ENCODE data around the gene RAB6D. TPM values are rescaled to one million over a fixed set of nuclear protein-coding genes. Genes with fewer than 3 reads are reported as not detected.

Gene RAB6D
- total and polyA plus RNA-seq, 2 donors (not counting 3 experiments of a cell fraction or from before 2014, with no cell fraction given) = 0.01 TPM; not detected in 1

DNA sequence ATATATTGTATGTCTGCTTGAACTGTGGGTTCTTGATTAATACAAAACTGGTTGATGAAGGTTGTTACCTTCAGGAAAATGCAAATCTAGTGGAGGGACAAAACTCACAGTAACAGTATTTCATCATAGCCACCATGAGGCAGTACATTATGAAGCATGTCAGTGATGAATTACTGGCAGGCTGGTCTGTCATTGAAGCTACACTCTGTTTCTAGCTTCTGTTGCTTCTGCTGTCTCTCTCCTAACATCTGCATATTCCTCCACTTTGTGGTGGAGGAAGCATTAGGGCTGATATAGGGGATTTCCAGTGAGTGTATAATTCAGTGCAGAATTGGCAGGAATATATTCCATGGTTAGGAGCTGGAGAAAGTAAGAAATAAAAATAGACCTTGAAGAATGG lies 44.2 kb upstream of the RAB6D start:
- Histone ChIP-seq H3K79me2 (ENCODE audit: control insufficient read depth, insufficient read depth, low read length) (no peaks in the 10 kb centered on the region), H3K9ac (replicated peaks; ENCODE audit: extremely low read depth, insufficient read depth, low read length) (no peak overlapping the region), H3K9me1 (replicated peaks; ENCODE audit: control insufficient read depth, extremely low read depth, insufficient read depth, low read length) (no peaks in the 10 kb centered on the region), H2AFZ (ENCODE audit: low read depth, low read length) (no peak overlapping the region), H3K9me3 (replicated peaks; ENCODE audit: control insufficient read depth, insufficient read depth, low read length) (no peaks in the 10 kb centered on the region), H3K4me3 (replicated peaks in 1 of 3; ENCODE audit: insufficient read depth in 1 of 3, low read depth in 1 of 3, low read length in 3 of 3) (no peak overlapping the region), H3K4me1 (ENCODE audit: control insufficient read depth, extremely low read depth, insufficient read depth, low read length) (no peaks in the 10 kb centered on the region), H3K36me3 (ENCODE audit: control insufficient read depth in 2 of 2, extremely low read depth in 1 of 2, insufficient read depth in 2 of 2, low read length in 2 of 2) (no peaks in the 10 kb centered on the region), H3K27ac (ENCODE audit: insufficient read depth, low read depth, low read length) (no peak overlapping the region), H3K4me2 (ENCODE audit: insufficient read depth, low read length) (no peak overlapping the region), H3K27me3 (ENCODE audit: control insufficient read depth in 2 of 2, insufficient read depth in 2 of 2, low read length in 2 of 2) (peaks cover 17% of the 10 kb centered on the region in 2 experiments), H4K20me1 (replicated peaks; ENCODE audit: control insufficient read depth, extremely low read depth, insufficient read depth, low read length) (no peaks in the 10 kb centered on the region)
- FAIRE-seq (no peak), DNase-seq (ENCODE audit: low read depth, low spot score) (no peak)
- dilution Hi-C loops (cut with MboI; ENCODE audit: extremely low pct_ligation_motif_present, low sequenced_read_pairs) = no loop called here
- TF ChIP-seq, protein P1, sequence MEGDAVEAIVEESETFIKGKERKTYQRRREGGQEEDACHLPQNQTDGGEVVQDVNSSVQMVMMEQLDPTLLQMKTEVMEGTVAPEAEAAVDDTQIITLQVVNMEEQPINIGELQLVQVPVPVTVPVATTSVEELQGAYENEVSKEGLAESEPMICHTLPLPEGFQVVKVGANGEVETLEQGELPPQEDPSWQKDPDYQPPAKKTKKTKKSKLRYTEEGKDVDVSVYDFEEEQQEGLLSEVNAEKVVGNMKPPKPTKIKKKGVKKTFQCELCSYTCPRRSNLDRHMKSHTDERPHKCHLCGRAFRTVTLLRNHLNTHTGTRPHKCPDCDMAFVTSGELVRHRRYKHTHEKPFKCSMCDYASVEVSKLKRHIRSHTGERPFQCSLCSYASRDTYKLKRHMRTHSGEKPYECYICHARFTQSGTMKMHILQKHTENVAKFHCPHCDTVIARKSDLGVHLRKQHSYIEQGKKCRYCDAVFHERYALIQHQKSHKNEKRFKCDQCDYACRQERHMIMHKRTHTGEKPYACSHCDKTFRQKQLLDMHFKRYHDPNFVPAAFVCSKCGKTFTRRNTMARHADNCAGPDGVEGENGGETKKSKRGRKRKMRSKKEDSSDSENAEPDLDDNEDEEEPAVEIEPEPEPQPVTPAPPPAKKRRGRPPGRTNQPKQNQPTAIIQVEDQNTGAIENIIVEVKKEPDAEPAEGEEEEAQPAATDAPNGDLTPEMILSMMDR (IDR thresholded peaks at IDR 0.05; ENCODE audit: extremely low read depth in 1 of 2, insufficient read depth in 1 of 2, low read depth in 1 of 2, low read length in 2 of 2) = no peak
- TF ChIP-seq GATA2 (IDR thresholded peaks at IDR 0.05; ENCODE audit: insufficient read depth, insufficient read length, low read depth, low read length) (no peak), JUN (IDR thresholded peaks at IDR 0.05; ENCODE audit: borderline replicate concordance, insufficient read depth, insufficient read length, low read depth) (no peak), POLR2AphosphoS5 (IDR thresholded peaks at IDR 0.05; ENCODE audit: insufficient read depth, low read depth, low read length) (no peak), POLR2A (IDR thresholded peaks at IDR 0.05; ENCODE audit: low read depth, low read length) (no peak), EZH2 (IDR thresholded peaks at IDR 0.05; ENCODE audit: borderline replicate concordance, low read depth, low read length, severe bottlenecking) (no peak)
- TF ChIP-seq, protein P2, sequence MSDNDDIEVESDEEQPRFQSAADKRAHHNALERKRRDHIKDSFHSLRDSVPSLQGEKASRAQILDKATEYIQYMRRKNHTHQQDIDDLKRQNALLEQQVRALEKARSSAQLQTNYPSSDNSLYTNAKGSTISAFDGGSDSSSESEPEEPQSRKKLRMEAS (IDR thresholded peaks at IDR 0.05; ENCODE audit: insufficient read depth, insufficient read length) = no peak
- POLR2A ChIA-PET = no interaction called here
- CTCF ChIA-PET = no interaction called here
- intact Hi-C loops (cut with micrococcal nuclease) = no loop called here
- no TSS peak for BruUV-seq (replicated peaks)
